ENCODE results near the gene HIBADH.

GRCh38 chr7:27482219-27482618 lies 180.5 kb downstream of the HIBADH start:
- TF ChIP-seq CTCF (IDR thresholded peaks at IDR 0.05): no peak
- TF ChIP-seq MAX (IDR thresholded peaks at IDR 0.05): no peak
- TF ChIP-seq RARB (CRISPR knock-in tag; IDR thresholded peaks at IDR 0.05): no peak
- TF ChIP-seq CHD2 (IDR thresholded peaks at IDR 0.05; ENCODE audit: low read length, partially characterized antibody): no peak
- no peak for TF ChIP-seq E2F6 (IDR thresholded peaks at IDR 0.05; ENCODE audit: borderline replicate concordance, low read depth)
- TF ChIP-seq REST (IDR thresholded peaks at IDR 0.05): no peak
- TF ChIP-seq PBX3 (IDR thresholded peaks at IDR 0.05): no peak
- TF ChIP-seq EP300 (IDR thresholded peaks at IDR 0.05): no peak
- TF ChIP-seq POLR2A (IDR thresholded peaks at IDR 0.05; ENCODE audit: low read length): no peak
- no peak for TF ChIP-seq SREBF2 (IDR thresholded peaks at IDR 0.05)
- TF ChIP-seq NR3C1 (IDR thresholded peaks at IDR 0.05): no peak

All from A549 (cell line).